WERI-Rb-1 (cell line): ENCODE measurements around the gene GUCD1.
"Not testable (repeated sequence)": the region's sequence is repeated elsewhere in the genome, so short reads cannot be mapped to it uniquely, and the experiment has no call there.

Experiments
- DNase-seq: peaks from one replicate; pipeline ENCODE4 v3.0.0-alpha.2; 2020
- H3K27ac ChIP-seq: fragments of 250-450 bp; sonication (Bioruptor Pico); 2 replicates; pipeline ENCODE4 v1.5.1; 2020; ENCODE audit warnings: mild to moderate bottlenecking, moderate library complexity
- H3K27me3 ChIP-seq: fragments of 250-450 bp; sonication (Bioruptor Pico); 2 replicates; pipeline ENCODE4 v1.5.1; 2021; ENCODE audit warnings: mild to moderate bottlenecking, low read depth, moderate library complexity; ENCODE audit not compliant: insufficient read depth, severe bottlenecking
- H3K36me3 ChIP-seq: fragments of 250-450 bp; sonication (Bioruptor Pico); 2 replicates; pipeline ENCODE4 v1.5.1; 2020; ENCODE audit warnings: mild to moderate bottlenecking, moderate library complexity
- H3K4me3 ChIP-seq: 2 replicates; pipeline ENCODE4 v1.5.1; 2011; ENCODE audit warnings: low read depth, mild to moderate bottlenecking, control low read depth, low read length
- H3K9me3 ChIP-seq: fragments of 250-450 bp; sonication (Bioruptor Pico); 2 replicates; pipeline ENCODE4 v1.5.1; 2021; ENCODE audit warnings: mild to moderate bottlenecking, moderate library complexity; ENCODE audit not compliant: severe bottlenecking
- CTCF ChIP-seq: IDR thresholded peaks from 2 replicates; pipeline ENCODE4 v1.5.1; 2011; ENCODE audit warnings: low read depth, mild to moderate bottlenecking, control low read depth, inconsistent platforms, low read length

Gene GUCD1

DNA sequence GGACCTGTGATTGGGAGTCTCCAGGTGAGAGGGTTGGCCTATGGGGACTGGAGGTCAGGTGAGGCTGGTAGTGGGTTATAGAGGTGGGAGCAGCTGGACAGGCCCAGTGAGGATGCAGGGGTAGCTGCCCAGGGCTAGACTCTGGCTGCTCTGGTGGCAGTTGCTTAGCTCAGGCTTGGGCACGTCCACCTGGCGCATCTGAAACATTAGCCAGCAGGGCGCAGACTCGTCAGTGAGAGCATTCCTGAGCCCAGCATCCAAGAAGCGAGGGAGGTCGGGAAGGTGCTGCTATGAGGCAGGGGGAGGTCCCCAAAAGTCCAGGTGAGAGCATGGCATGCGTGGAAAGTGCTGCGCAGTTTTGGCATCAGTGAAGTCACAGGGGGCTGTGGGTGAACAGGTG lies 44.6 kb upstream of the GUCD1 start:
- no peak for DNase-seq
- no peaks in the 10 kb centered on the region for H3K27me3 ChIP-seq
- no peaks in the 10 kb centered on the region for H3K36me3 ChIP-seq
- no peak overlapping the region for H3K27ac ChIP-seq
- H3K9me3 ChIP-seq = peaks cover 2% of the 10 kb centered on the region
- no peak overlapping the region for H3K4me3 ChIP-seq
- no peak for TF ChIP-seq CTCF

DNA sequence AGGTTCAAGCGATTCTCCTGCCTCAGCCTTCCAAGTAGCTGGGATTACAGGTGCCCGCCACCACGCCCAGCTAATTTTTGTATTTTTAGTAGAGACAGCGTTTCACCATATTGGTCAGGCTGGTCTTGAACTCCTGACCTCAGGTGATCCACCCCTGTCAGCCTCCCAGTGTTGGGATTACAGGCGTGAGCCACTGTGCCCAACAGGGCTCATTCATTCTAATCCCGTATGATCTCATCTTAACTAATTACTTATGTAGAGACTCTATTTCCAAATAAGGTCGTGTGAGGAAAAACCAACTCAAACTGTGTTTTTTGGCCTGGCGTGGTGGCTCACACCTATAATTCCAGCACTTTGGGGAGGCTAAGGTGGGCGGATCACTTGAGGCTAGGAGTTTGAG lies 42.1 kb upstream of the GUCD1 start:
- not testable (repeated sequence) for H3K36me3 ChIP-seq, DNase-seq, H3K27me3 ChIP-seq, H3K9me3 ChIP-seq, H3K27ac ChIP-seq, H3K4me3 ChIP-seq

- no peak for DNase-seq
- Histone ChIP-seq H3K27ac (no peak overlapping the region), H3K4me3 (no peak overlapping the region), H3K27me3 (no peaks in the 10 kb centered on the region), H3K36me3 (no peaks in the 10 kb centered on the region), H3K9me3 (peaks cover 2% of the 10 kb centered on the region)
- no peak for TF ChIP-seq CTCF
Measured at GRCh38 chr22:24595863-24596262, 40.9 kb upstream of the GUCD1 start.

DNA sequence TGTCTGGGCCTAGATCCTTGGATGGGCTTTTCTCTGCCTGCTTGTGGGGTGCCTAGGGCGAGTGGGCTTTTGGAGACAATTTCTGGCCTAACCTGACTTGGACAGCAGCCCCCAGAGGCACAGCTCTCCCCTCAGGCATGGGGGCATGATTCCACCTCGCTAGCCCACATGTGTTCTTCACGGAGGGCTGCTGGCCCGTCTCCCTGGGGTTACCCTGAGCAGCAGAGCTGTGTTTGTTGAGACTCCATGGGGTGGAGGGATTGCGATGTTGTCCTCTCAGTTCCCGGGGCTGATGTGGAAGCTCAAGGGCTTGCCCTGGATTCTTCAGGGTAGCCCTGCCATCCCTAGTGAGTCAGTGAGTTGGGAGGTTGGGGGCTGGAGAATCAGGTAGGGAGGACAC lies 40.3 kb upstream of the GUCD1 start:
- Histone ChIP-seq H3K4me3 (no peak overlapping the region), H3K27ac (no peak overlapping the region), H3K9me3 (peaks cover 2% of the 10 kb centered on the region), H3K36me3 (no peaks in the 10 kb centered on the region), H3K27me3 (no peaks in the 10 kb centered on the region)
- DNase-seq = no peak
- no peak for TF ChIP-seq CTCF

DNA sequence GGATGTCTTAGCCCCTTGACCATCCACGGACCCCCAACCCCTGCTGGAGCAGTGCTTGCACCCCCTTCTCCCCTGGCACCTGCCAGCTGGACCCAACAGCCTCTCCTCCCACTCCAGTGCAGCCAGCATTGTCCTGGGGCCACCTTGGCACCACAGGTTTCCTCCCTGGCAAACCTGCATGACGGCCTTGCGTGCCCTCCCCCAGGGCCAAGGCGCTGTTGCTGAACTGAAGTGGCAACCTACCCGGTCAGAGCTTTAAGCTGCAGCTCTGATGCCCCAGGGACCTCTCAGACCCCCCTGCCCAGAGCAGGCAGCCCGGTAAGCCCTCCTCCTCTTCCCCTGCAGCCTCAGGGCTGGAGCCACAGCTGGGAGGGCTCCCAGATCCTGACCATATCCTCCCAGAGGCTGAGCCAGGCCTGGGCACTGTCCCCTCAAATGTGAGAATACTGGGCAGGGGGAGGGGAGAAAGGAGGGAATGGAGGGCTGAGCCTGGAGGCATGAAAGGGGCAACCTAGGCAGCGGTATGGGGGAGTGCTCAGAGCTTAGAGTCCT lies 39.7 kb upstream of the GUCD1 start:
- no peak overlapping the region for H3K4me3 ChIP-seq
- no peaks in the 10 kb centered on the region for H3K27me3 ChIP-seq
- no peaks in the 10 kb centered on the region for H3K36me3 ChIP-seq
- H3K27ac ChIP-seq = no peak overlapping the region
- DNase-seq = no peak
- peaks cover 2% of the 10 kb centered on the region for H3K9me3 ChIP-seq
- TF ChIP-seq CTCF = no peak

DNA sequence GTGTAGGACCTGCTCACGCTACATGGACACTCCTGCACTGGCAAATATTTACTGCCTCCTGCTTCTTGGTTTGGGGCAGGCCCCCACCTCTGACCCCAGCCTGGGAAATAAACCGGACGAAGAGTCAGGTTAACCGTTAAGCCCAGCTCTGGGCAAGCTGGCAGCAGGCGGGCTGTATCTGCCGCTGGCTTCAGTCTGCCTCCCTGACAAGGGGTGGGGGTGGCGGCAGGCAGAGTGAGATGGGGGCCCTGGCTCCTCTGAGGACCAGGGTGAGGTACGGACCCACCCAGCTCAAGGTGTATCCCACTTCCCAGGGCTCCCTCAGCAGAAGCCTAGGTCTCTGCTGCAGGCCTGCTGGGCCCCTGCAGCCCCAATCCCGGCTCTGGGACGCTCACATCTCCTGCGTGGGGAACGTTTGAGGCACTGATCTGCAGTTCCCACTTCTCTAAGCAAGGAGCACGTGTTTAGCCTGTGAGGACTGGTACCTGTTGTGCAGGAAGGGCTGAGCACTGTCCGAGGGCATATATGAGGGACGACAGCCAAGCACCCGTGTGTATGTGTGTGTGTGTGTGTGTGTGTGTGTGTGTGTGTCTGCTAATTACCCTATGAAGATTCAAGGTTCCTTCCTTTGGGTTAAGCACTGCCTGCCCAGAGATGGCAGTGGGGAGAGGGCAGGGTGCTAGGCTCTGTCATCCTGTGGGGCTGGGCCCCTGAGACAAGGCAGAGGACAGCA lies 39.1 kb upstream of the GUCD1 start:
- 0 out of 2 replicates have a peak overlapping the region, but pooled peaks have one; percentile 1 for H3K27ac ChIP-seq
- DNase-seq = no peak
- no peak for TF ChIP-seq CTCF
- no peak overlapping the region for H3K4me3 ChIP-seq
- peaks cover 2% of the 10 kb centered on the region for H3K9me3 ChIP-seq
- H3K36me3 ChIP-seq = no peaks in the 10 kb centered on the region; the same call in 1 of the 2 replicates
- H3K27me3 ChIP-seq = no peaks in the 10 kb centered on the region

DNA sequence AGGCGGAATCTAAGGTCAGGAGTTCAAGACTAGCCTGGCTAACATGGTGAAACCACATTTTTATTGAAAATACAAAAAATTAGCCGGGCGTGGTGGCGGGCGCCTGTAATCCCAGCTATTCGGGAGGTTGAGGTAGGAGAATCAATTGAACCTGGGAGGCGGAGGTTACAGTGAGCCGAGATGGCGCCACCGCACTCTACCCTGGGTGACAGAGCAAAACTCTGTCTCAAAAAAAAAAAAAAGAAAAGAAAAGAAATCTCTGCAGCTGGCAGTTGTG lies 38.6 kb upstream of the GUCD1 start:
- Histone ChIP-seq H3K27ac (peak overlapping the region; percentile 79), H3K4me3 (peak overlapping the region; percentile 46)
- not testable (repeated sequence) for H3K9me3 ChIP-seq, H3K36me3 ChIP-seq, H3K27me3 ChIP-seq, DNase-seq
